Measurements from ENCODE around the gene CDKL5. TPM values are rescaled to one million over a fixed set of nuclear protein-coding genes. Genes with fewer than 3 reads are reported as not detected.

The CDKL5 gene
- total and polyA plus RNA-seq, 5 donors: 3.3 to 15.9 (median 14.2) TPM

DNA sequence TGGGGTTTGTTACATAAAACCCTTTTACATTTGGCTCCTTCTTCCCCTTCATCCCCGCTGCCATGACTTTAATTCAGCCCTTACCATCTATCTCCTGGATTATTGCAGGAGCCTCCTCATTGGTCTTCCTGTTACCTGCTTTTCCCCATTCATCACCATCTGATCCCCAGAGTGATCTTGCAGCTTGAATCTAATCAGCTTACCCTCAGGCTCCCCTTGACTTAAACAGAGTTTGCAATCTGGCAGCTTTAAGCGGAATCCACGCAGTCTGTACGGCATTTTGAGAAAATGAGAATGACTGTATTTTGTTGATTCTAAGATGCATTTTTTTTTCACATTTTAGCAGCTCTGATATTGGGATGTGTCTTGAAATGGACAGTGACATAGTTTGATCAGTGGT lies 267.1 kb downstream of the CDKL5 start:
- Histone ChIP-seq H3K27ac (ENCODE audit: low read length) (no peak overlapping the region), H3K9me3 (ENCODE audit: control insufficient read depth, low read length) (no peaks in the 10 kb centered on the region), H3K27me3 (ENCODE audit: control insufficient read depth, insufficient read depth) (no peaks in the 10 kb centered on the region), H3K4me3 (ENCODE audit: low read length) (no peak overlapping the region), H3K4me1 (ENCODE audit: control insufficient read depth, insufficient read depth, low read length) (no peaks in the 10 kb centered on the region)
- intact Hi-C loops (cut with DNase I): no loop called here
- no peak for DNase-seq
- ATAC-seq: no peak
- 86% methylated on average over 4 of the region's 4 CpGs for WGBS

GRCh38 chrX:18696653-18697052 lies 271.2 kb downstream of the CDKL5 start:
- H3K4me3 ChIP-seq (ENCODE audit: low read length): no peak overlapping the region
- ATAC-seq (no peak), DNase-seq (no peak)
- H3K27ac ChIP-seq (ENCODE audit: low read length): no peak overlapping the region
- H3K4me1 ChIP-seq (ENCODE audit: control insufficient read depth, insufficient read depth, low read length): no peaks in the 10 kb centered on the region
- 94% methylated on average over 3 of the region's 3 CpGs for WGBS
- intact Hi-C loops (cut with DNase I): no loop called here
- no peaks in the 10 kb centered on the region for H3K27me3 ChIP-seq (ENCODE audit: control insufficient read depth, insufficient read depth)
- no peaks in the 10 kb centered on the region for H3K9me3 ChIP-seq (ENCODE audit: control insufficient read depth, low read length)

DNA sequence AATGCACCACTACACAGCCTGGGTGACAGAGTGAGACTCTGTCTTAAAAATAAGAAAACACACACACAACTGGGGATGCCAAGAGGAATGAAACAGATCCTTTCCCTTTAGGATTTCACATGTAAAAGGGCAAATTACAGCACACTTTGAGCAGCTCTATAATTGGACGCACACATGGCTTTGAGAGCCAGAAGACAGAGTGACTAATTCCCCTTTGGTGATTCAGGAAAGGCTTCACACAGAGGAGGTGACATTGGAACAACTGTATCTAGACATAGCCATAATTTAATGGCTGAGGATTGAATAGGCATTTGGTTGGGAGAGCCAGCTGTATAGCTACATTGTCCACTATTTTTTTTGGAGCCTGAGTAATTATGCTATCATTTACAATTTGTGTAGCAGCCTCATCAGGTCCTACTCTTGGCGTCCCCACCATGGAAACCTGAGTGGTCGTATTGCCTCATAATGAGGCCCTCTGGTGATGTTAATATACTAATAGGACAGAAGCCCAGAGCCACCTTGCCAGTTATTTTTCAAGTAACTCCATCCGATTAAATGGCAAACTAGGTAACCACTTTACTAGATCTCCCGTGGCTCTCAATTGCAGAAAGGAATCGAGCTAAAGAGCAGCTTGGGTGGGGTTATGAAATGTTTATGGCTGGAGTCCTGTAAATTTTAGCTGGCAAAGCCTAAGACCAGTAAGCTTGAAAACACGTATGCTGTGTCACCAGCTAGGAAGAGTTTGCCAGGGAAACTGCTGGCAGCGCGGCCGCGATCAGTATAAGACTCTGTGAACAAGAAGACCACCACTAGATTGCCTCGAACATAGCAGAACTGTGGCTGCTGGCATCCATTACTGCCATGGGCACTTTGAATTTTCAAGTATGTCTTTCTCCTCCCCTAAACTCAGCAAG lies 273.6 kb downstream of the CDKL5 start:
- Histone ChIP-seq H3K4me1 (ENCODE audit: control insufficient read depth, insufficient read depth, low read length) (no peaks in the 10 kb centered on the region), H3K27ac (ENCODE audit: low read length) (no peak overlapping the region), H3K4me3 (ENCODE audit: low read length) (no peak overlapping the region), H3K9me3 (ENCODE audit: control insufficient read depth, low read length) (no peaks in the 10 kb centered on the region), H3K27me3 (ENCODE audit: control insufficient read depth, insufficient read depth) (no peaks in the 10 kb centered on the region)
- DNase-seq: no peak
- no peak for ATAC-seq
- WGBS: 92% methylated on average over 12 of the region's 12 CpGs
- intact Hi-C loops (cut with DNase I): no loop called here

DNA sequence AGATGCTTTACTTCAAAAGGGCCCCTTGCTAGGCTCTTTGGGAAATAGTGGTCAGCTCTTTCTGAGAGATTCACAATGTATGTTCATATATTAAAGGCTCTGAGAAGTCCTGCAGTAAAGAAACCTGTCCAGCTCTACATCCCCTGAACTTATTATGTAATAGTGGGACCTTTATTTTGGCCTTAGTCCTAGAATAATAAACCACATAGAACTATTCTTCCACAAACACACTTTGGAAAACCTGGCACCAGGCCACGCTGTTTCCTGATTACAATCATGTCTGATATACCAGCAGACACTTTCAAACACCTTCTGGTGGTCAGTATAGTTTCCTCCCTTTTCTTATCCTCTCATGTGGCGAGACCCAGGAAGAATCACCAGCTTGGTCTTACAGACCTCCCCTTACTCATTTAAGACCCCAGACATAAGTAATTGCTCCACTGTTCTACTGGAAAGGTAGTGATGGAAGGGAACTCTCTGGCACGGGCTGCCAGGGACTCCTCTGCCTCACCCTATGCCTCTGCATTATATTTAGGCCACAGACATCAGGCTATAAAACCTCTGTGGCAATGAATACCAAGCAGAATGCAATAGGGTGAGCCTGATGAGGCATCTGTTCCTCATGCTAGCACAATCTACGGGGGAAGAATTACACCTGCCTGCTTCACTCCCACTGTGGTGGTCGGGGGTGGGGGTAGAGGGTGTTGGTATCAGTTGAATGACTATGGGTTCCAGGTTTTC lies 276.4 kb downstream of the CDKL5 start:
- H3K27ac ChIP-seq (ENCODE audit: low read length): no peak overlapping the region
- ATAC-seq: peak in 1 of 2 donors; percentile 61
- no peaks in the 10 kb centered on the region for H3K27me3 ChIP-seq (ENCODE audit: control insufficient read depth, insufficient read depth)
- H3K9me3 ChIP-seq (ENCODE audit: control insufficient read depth, low read length): no peaks in the 10 kb centered on the region
- H3K4me3 ChIP-seq (ENCODE audit: low read length): no peak overlapping the region
- peak; percentile 70 to 85 (median 74) for DNase-seq
- no peaks in the 10 kb centered on the region for H3K4me1 ChIP-seq (ENCODE audit: control insufficient read depth, insufficient read depth, low read length)
- 73% methylated on average over 5 of the region's 5 CpGs for WGBS
- intact Hi-C loops (cut with DNase I): no loop called here

DNA sequence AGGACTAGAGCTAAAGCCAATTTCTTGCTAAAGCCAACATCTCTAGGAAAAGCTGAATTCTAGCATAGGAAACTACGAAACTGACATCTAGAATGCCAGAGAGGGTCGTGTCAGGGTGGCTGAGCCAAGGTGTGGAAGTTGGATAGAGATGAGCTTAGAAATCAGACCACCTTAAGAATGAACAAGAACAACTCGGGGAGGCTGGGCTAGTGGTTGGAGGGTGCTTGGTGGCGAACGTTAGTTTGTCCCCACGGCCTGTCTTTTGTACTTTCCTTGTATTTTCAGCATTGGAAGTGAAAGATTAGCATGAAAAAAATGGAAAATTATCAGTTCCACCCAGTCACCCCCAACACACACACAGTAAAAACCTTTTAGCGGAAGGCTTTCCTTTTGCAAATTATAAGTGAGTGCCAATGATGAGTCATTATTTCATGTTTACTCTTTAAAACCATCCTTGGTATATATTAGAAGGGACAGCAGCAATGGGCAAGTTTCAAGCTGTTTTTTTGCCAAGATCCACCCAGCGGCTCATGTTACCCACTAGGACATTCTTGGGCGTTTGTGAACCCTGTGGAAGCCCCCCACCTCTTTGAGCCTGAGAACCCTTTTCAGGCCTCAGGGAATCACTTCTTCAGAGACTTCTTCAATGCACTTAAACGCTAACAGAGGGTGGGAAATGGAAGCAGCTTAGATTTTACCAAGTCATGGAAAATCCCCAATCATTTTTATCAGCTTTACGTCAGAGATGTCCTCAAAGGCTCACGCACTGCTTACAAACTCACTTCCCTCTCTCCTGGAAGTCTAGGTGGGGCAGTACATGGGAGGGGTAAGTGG lies 277.2 kb downstream of the CDKL5 start:
- Histone ChIP-seq H3K27ac (ENCODE audit: low read length) (no peak overlapping the region), H3K4me3 (ENCODE audit: low read length) (no peak overlapping the region), H3K27me3 (ENCODE audit: control insufficient read depth, insufficient read depth) (no peaks in the 10 kb centered on the region), H3K9me3 (ENCODE audit: control insufficient read depth, low read length) (no peaks in the 10 kb centered on the region), H3K4me1 (ENCODE audit: control insufficient read depth, insufficient read depth, low read length) (no peaks in the 10 kb centered on the region)
- DNase-seq: no peak
- 52% methylated on average over 12 of the region's 12 CpGs for WGBS
- intact Hi-C loops (cut with DNase I): no loop called here
- peak; percentile 64 to 85 for ATAC-seq

Other genes starting within 250 kb of the CDKL5 start
- under 1 TPM; 0.11 to 0.85 (median 0.36) TPM for gene BEND2, start 204.7 kb upstream of the CDKL5 start, total RNA-seq
- gene BEND2, start 204.7 kb upstream of the CDKL5 start, polyA plus RNA-seq: 0.18 TPM
- 1 to 10 TPM; 1.2 TPM for gene SCML2, start 70.9 kb upstream of the CDKL5 start, total RNA-seq
- 1.7 TPM for gene SCML2, start 70.9 kb upstream of the CDKL5 start, polyA plus RNA-seq
- not detected for gene RS1, start 246.5 kb downstream of the CDKL5 start, total RNA-seq
- not detected for gene RS1, start 246.5 kb downstream of the CDKL5 start, polyA plus RNA-seq

All from right cardiac atrium (tissue), 5 donors.